Measurements from ENCODE around the gene CCNC. TPM values are rescaled to one million over a fixed set of nuclear protein-coding genes. Genes with fewer than 3 reads are reported as not detected.

Gene CCNC
- total RNA-seq, 1 donor from 2014 or later, result 51.8 TPM

- Histone ChIP-seq H3K79me2 (ENCODE audit: insufficient read depth, low read length) (peaks cover 43% of the 10 kb centered on the region), H4K20me1 (ENCODE audit: insufficient read depth, low read length) (peaks cover 22% of the 10 kb centered on the region), H3K9ac (ENCODE audit: low read length) (no peak overlapping the region), H3K4me2 (ENCODE audit: low read length) (no peak overlapping the region), H3K4me3 (ENCODE audit: insufficient read depth, low read depth, low read length) (no peak overlapping the region), H3K36me3 (ENCODE audit: insufficient read depth, low read length) (peaks cover 4% of the 10 kb centered on the region), H3K4me1 (ENCODE audit: insufficient read depth, low read length) (peaks cover 4% of the 10 kb centered on the region), H3K27me3 (ENCODE audit: insufficient read depth, low read length) (no peaks in the 10 kb centered on the region), H3K27ac (ENCODE audit: low read depth, low read length) (no peak overlapping the region), H2AFZ (ENCODE audit: low read depth, low read length) (no peak overlapping the region), H3K9me3 (ENCODE audit: insufficient read depth, low read depth, low read length) (no peaks in the 10 kb centered on the region)
- no peak overlapping the region for H3K4me3 Mint-ChIP-seq (ENCODE audit: unreplicated experiment)
- FAIRE-seq (no peak), DNase-seq (ENCODE audit: low read depth) (peak; percentile 31)
- H3K4me1 Mint-ChIP-seq (ENCODE audit: low read depth, unreplicated experiment), result peaks cover 16% of the 10 kb centered on the region
- TF ChIP-seq EZH2 (IDR thresholded peaks at IDR 0.05; ENCODE audit: insufficient read depth, low read length) (no peak), CTCF (IDR thresholded peaks at IDR 0.05; ENCODE audit: insufficient read depth, low read depth, low read length) (no peak)
- H3K27ac Mint-ChIP-seq (ENCODE audit: unreplicated experiment), result no peak overlapping the region
- H3K9me3 Mint-ChIP-seq (ENCODE audit: unreplicated experiment), result no peaks in the 10 kb centered on the region
- H3K36me3 Mint-ChIP-seq (ENCODE audit: low read depth, unreplicated experiment), result no peaks in the 10 kb centered on the region
- no peaks in the 10 kb centered on the region for H3K27me3 Mint-ChIP-seq (ENCODE audit: low read depth, unreplicated experiment)
These were observed 56.4 kb downstream of the CCNC start for GRCh38 chr6:99512033-99512432.

- H3K4me1 ChIP-seq (ENCODE audit: insufficient read depth, low read length), result no peaks in the 10 kb centered on the region
- Mint-ChIP-seq H3K27me3 (ENCODE audit: low read depth, unreplicated experiment) (no peaks in the 10 kb centered on the region), H3K36me3 (ENCODE audit: low read depth, unreplicated experiment) (peaks cover 4% of the 10 kb centered on the region), H3K4me1 (ENCODE audit: low read depth, unreplicated experiment) (peaks cover under 1% of the 10 kb centered on the region), H3K9me3 (ENCODE audit: unreplicated experiment) (no peaks in the 10 kb centered on the region), H3K27ac (ENCODE audit: unreplicated experiment) (no peak overlapping the region), H3K4me3 (ENCODE audit: unreplicated experiment) (no peak overlapping the region)
- no peak overlapping the region for H3K9ac ChIP-seq (ENCODE audit: low read length)
- peaks cover 7% of the 10 kb centered on the region for H4K20me1 ChIP-seq (ENCODE audit: insufficient read depth, low read length)
- H2AFZ ChIP-seq (ENCODE audit: low read depth, low read length), result no peak overlapping the region
- no peak overlapping the region for H3K4me3 ChIP-seq (ENCODE audit: insufficient read depth, low read depth, low read length)
- no peaks in the 10 kb centered on the region for H3K27me3 ChIP-seq (ENCODE audit: insufficient read depth, low read length)
- H3K36me3 ChIP-seq (ENCODE audit: insufficient read depth, low read length), result peaks cover 8% of the 10 kb centered on the region
- no peak overlapping the region for H3K4me2 ChIP-seq (ENCODE audit: low read length)
- no peak for TF ChIP-seq CTCF (IDR thresholded peaks at IDR 0.05; ENCODE audit: insufficient read depth, low read depth, low read length)
- TF ChIP-seq EZH2 (IDR thresholded peaks at IDR 0.05; ENCODE audit: insufficient read depth, low read length), result no peak
- FAIRE-seq, result no peak
- no peak for DNase-seq (ENCODE audit: low read depth)
- peaks cover 20% of the 10 kb centered on the region for H3K79me2 ChIP-seq (ENCODE audit: insufficient read depth, low read length)
- H3K9me3 ChIP-seq (ENCODE audit: insufficient read depth, low read depth, low read length), result no peaks in the 10 kb centered on the region
- H3K27ac ChIP-seq (ENCODE audit: low read depth, low read length), result no peak overlapping the region
These were observed 60.8 kb downstream of the CCNC start for GRCh38 chr6:99507648-99508047.

- Mint-ChIP-seq H3K27me3 (ENCODE audit: low read depth, unreplicated experiment) (no peaks in the 10 kb centered on the region), H3K4me3 (ENCODE audit: unreplicated experiment) (no peak overlapping the region), H3K36me3 (ENCODE audit: low read depth, unreplicated experiment) (peaks cover 6% of the 10 kb centered on the region), H3K27ac (ENCODE audit: unreplicated experiment) (no peak overlapping the region), H3K4me1 (ENCODE audit: low read depth, unreplicated experiment) (no peaks in the 10 kb centered on the region), H3K9me3 (ENCODE audit: unreplicated experiment) (no peaks in the 10 kb centered on the region)
- FAIRE-seq (no peak), DNase-seq (ENCODE audit: low read depth) (no peak)
- H3K36me3 ChIP-seq (ENCODE audit: insufficient read depth, low read length), result peaks cover 14% of the 10 kb centered on the region
- no peaks in the 10 kb centered on the region for H3K9me3 ChIP-seq (ENCODE audit: insufficient read depth, low read depth, low read length)
- no peaks in the 10 kb centered on the region for H3K79me2 ChIP-seq (ENCODE audit: insufficient read depth, low read length)
- H3K4me3 ChIP-seq (ENCODE audit: insufficient read depth, low read depth, low read length), result no peak overlapping the region
- H3K27me3 ChIP-seq (ENCODE audit: insufficient read depth, low read length), result no peaks in the 10 kb centered on the region
- H3K4me2 ChIP-seq (ENCODE audit: low read length), result no peak overlapping the region
- no peaks in the 10 kb centered on the region for H4K20me1 ChIP-seq (ENCODE audit: insufficient read depth, low read length)
- TF ChIP-seq CTCF (IDR thresholded peaks at IDR 0.05; ENCODE audit: insufficient read depth, low read depth, low read length) (no peak), EZH2 (IDR thresholded peaks at IDR 0.05; ENCODE audit: insufficient read depth, low read length) (no peak)
- H3K4me1 ChIP-seq (ENCODE audit: insufficient read depth, low read length), result no peaks in the 10 kb centered on the region
- no peak overlapping the region for H2AFZ ChIP-seq (ENCODE audit: low read depth, low read length)
- no peak overlapping the region for H3K27ac ChIP-seq (ENCODE audit: low read depth, low read length)
- no peak overlapping the region for H3K9ac ChIP-seq (ENCODE audit: low read length)
These were observed 66.7 kb downstream of the CCNC start for GRCh38 chr6:99501762-99502161.

Measured in astrocyte (in vitro differentiated cells and primary cell).